Measurements from ENCODE around the gene HIRIP3.
"Not testable (repeated sequence)": the region's sequence is repeated elsewhere in the genome, so short reads cannot be mapped to it uniquely, and the experiment has no call there.

The HIRIP3 gene

GRCh38 chr16:29995324-29995910 lies at the start of gene HIRIP3:
HIRIP3 (minus strand) TSS chr16:29995617; CDS start chr16:29995605, 12 bp downstream.
- peak; percentile 83 for DNase-seq (ENCODE audit: low read depth)

GRCh38 chr16:30041841-30042240 lies 46.4 kb upstream of the HIRIP3 start:
- no peak for DNase-seq (ENCODE audit: low read depth)

- DNase-seq (ENCODE audit: low read depth) = not testable (repeated sequence)
Observed at GRCh38 chr16:30040690-30041089, 45.3 kb upstream of the HIRIP3 start.

GRCh38 chr16:30040221-30040620 lies 44.8 kb upstream of the HIRIP3 start:
- no peak for DNase-seq (ENCODE audit: low read depth)

- DNase-seq (ENCODE audit: low read depth) = no peak
Observed at GRCh38 chr16:30033270-30033669, 37.9 kb upstream of the HIRIP3 start.

DNA sequence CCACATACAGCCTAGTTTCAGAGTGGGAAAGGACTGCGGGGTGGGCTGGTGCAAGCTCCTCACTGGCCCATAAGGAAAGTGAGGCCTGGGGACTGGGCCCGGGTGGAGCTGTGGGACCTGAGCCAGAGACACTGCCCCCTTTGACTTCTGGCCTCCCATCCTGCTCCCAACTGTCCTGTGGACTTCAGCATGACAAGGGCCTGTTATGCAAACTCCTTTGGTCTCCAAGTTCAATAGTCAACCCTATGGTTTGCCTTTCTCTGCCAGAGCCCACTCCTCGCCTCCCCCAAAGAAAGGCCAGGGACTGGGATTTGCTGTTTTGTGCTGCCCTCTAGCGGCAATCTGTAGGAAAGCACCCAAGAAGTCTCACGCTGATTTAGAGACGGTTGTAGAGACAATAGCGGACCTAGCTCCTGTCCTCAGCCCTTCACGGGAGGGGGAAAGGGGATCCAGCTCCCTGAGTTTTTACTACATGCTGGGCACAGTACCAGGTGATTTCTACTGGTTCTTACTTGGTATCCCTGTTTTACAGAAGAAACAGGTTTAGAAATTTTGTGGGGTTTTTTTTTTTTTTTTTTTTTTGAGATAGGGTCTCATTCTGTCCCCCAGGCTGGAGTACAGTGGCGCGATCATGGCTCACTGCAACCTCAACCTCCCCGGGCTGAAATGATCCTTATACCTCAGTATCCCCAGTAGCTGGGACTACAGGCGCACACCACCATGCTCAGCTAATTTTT lies 36.8 kb upstream of the HIRIP3 start:
- DNase-seq (ENCODE audit: low read depth) = peak; percentile 46

GRCh38 chr16:30031477-30031918 lies 36.1 kb upstream of the HIRIP3 start:
- no peak for DNase-seq (ENCODE audit: low read depth)

DNA sequence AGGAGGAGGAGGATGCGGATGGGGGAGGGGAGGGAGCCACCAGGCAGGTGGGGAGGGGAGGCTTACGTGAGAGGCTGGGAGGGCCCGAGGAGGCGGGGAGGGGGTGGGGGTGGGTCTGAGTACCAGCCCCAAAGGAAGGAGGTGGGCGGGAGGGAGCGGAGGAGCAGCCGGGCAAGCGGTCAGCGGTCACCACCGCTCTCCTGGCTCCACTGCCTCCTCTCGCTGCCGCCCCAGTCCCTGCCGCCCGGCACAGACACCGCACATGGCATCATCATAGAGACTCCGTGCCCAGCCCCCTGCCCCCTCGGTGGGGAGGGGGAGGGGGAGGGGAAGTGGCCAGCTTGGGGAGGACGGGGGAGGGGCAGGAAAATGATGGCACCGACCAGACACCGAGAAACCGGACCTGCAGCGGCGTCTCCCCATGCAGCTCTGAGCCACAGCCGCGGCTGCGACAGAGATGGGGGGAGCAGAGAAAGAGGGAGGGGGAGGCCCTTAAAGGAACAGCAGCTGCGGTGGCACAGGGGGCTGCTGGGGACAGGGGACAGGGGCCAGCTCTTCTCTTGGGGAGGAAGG lies 35.5 kb upstream of the HIRIP3 start, which contains the start of gene TLCD3B:
TSS of gene TLCD3B (minus strand) at position 431 of the 573 bp plus-strand sequence. CDS start 744 bp downstream, outside the sequence.
- DNase-seq (ENCODE audit: low read depth) = no peak

DNA sequence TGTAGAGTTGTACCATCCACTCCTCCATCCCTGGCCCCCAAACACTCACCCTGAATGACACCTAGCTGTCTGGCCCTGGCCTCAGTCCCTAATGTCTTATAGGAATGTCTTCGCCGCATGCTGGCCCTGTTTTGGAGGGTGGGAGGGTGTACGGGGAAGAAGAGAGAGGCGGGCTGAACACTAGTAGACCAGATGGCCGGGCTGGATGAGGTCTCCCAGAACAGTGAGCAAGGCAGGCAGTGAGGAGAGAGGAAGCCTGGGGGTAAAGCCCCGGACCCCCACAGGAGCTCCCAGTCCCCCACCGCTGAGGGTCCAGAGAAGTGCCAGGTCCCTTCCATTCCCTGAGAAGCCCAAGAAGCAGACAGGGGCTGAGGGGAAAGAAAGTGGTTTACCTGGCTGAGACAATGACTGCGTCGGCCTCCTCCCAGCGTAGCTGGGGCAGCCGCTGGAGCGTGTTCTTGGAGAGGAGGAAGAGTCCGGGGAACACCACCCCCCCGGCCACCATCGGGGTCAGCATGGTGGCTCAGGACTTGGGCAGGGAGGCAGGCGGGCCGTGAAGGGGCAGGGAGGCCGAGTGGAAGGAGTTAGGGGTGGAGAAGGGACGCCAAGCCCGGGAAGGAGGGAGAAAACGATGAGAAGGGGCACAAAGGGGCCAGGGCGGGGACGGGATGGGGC lies 34.7 kb upstream of the HIRIP3 start:
- DNase-seq (ENCODE audit: low read depth) = no peak

DNA sequence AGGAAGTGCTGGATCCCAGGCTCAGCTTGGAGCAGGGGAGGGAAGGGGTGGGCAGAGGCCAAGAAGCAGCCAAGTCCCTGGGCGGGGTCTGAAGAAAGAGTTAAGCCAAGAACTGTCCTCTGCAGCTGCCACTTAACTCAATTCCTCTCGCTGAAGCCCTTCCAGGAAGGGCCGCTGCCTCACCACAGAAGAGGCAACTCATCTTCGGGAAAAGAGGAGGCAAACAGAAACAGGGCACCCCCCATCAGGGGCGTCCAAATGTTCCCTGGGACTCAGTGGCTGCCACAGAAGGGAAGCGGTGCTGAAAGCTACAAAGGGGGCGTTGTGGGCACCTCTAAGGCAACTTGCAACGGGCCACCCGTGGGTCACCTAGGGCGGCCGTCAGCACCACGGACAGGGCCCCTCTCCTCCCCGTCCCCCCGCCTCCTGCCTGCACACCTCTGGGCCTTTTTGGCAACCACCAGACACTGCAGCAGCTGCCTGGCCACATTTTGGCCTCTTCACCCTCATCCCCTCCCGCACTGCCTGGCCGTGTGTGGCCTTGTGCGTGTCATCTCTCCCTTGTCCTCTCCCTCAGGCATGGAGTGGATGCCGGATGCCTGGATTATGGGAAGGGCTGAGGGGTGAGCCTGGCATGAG lies 33.1 kb upstream of the HIRIP3 start:
- no peak for DNase-seq (ENCODE audit: low read depth)

DNA sequence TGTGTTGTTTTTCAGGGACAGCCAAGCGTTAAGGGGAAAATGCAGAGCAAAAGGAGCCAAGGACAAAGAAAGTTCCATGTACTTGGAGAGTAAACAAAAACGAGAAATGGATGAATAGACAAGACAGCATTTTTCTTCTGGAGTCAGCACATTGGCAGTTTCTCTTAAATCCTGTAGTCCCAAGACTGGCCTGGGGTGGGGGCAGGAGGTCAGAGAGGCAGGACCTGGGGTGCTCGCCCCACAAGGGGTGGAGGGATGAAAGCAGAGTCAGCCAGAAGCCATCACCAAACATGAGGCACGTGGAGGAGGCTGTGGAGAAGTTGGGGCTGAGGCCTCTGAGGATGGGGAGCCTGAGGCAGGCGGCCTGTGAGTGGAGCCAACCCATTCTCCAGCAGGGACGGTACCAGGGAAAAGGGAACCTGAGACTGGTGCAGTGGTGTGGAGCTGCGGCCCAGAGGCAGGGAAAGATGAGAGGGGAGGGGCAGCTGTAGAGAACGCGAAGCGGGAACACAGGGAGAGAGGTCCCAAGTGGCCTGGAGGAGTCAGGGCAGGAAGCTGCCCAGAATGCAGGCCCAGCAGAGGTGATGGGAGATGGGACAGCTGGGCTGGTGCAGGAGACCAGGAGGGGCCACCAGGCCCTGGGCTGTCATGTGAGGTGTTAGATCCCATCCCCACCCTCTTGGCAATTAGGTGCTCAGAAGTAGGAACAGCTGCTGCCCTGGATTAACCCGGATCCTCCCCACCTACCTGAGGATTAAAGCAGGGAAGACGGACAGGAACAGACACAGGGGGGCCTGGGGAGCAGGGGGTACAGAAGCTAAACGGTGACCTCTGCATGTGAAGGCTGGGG lies 32.4 kb upstream of the HIRIP3 start:
- DNase-seq (ENCODE audit: low read depth) = no peak

DNA sequence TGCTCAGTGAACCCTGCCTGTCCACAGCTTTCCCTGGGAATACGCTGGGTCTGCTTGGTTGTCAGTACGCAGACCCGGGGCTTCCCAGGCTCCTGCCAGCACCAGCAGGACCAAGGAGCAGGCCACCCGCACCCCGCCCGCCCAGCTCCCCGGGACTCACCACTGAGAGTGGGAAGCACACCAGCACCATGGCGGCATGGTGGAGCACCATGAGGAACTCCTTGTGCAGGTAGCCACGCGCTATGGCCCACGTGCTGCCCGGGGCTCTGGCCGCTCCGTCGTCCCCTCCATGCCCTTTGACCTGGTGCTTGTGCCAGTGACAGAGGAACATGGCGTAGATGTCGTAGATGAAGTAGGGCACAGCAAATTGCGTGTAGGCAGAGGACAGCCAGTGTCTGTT lies 31.0 kb upstream of the HIRIP3 start:
- no peak for DNase-seq (ENCODE audit: low read depth)

GRCh38 chr16:30025574-30025973 lies 30.2 kb upstream of the HIRIP3 start:
- no peak for DNase-seq (ENCODE audit: low read depth)

GRCh38 chr16:30025156-30025555 lies 29.7 kb upstream of the HIRIP3 start:
- no peak for DNase-seq (ENCODE audit: low read depth)

- DNase-seq (ENCODE audit: low read depth) = no peak
Observed at GRCh38 chr16:30024451-30024850, 29.0 kb upstream of the HIRIP3 start.

GRCh38 chr16:30023586-30023985 lies 28.2 kb upstream of the HIRIP3 start:
- DNase-seq (ENCODE audit: low read depth) = no peak

- DNase-seq (ENCODE audit: low read depth) = no peak
Observed at GRCh38 chr16:30022887-30023286, 27.5 kb upstream of the HIRIP3 start, which contains the start of gene C16orf92. C16orf92 (plus strand) TSS chr16:30023198; CDS start chr16:30023341, 143 bp downstream.

GRCh38 chr16:30018731-30019158 lies 23.3 kb upstream of the HIRIP3 start:
- no peak for DNase-seq (ENCODE audit: low read depth)

- not testable (repeated sequence) for DNase-seq (ENCODE audit: low read depth)
Observed at GRCh38 chr16:30017937-30018336, 22.5 kb upstream of the HIRIP3 start.

DNA sequence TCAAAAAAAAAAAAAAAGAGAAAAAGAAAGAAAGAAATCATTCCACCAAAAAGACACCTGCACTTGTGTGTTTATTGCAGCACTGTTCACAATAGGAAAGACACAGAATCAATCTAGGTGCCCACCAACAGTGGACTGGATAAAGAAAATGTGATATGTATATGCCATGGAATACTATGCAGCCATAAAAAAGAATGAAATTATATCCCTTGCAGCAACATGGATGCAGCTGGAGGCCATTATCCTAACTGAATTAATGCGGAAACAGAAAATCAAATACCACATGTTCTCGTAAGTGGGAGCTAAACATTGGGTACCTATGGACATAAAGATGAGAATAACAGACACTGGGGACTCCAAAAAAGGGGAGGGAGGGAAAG lies 21.9 kb upstream of the HIRIP3 start:
- DNase-seq (ENCODE audit: low read depth) = no peak
